HG03097 (cell line): Measurements from ENCODE around the gene TANC1.

ENCODE experiments used
- ATAC-seq: cut with Tn5 transposase; IDR thresholded peaks from one replicate; pipeline ENCODE4 v1.9.1; 2021; ENCODE audit not compliant: unreplicated experiment, low FRiP score

Gene TANC1

GRCh38 chr2:159209341-159210306 is 241.2 kb downstream of the TANC1 start:
- ATAC-seq = peak; percentile 73

DNA sequence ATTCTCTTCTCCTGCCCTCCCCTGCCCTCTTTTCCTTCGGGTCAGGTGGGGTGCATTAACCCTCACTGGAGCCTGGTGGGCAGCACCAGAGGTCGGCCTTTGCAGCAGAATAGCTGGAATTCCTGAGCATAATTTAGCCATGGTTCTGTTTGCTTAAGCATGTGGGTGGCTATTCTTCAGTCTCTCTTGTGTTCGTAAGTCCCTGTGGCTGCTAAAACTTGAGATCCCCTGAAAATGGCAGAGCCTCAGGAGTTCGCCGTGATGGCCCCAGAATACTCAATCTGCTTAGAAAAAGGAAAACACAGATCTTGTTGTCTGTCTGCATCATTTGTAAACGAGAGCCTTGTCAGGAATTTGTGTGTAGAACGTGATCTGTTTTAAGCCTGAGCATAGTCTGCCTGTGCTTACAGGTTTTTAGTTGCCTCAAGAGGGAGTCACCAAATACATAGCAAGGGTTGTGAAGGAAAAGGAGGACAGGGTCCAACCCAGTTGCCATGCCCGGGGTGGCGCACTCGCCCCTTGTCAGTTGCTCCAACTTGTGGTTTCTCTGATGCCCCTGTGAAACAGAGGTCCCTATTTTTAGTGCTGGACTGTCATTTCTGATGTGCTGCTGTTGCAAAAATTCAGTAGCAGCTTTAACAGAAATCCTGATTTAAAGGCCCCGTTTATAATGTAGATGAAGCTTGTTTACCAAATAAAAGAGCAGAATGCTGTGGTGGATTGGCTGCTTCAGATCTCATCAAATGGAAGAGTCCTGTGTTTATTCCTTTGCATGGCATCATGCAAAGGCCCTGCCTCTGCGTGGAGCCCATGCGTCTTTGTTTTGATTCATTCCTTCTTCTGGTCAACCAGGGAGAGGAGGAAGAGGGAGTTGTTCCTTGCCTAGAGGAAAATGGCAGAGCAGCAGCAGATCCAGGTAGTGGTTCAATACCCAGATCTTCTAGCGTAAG is 243.3 kb downstream of the TANC1 start:
- ATAC-seq = no peak

GRCh38 chr2:159213296-159213695 is 244.9 kb downstream of the TANC1 start:
- ATAC-seq = no peak

- ATAC-seq = no peak
These were observed 246.0 kb downstream of the TANC1 start for GRCh38 chr2:159214325-159214865.

DNA sequence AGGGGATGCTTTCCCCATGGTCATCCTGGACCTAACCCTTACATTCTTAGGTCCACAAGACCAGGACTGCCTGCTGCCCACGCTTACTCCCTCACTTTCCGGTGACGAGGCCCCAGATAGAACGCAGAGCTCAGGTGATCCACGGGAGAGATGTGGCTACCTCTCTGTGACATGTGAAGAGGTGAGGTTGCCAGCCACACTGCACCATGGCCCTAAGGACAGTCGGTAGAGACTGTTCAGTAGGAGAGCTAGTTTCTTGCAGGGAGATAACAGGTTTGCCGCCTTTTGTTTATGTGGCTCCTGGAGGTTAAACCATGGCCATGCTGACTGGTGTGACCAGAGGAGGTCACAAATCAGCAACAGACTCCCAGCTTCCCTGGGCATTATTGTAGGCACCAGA is 246.7 kb downstream of the TANC1 start:
- ATAC-seq = no peak

DNA sequence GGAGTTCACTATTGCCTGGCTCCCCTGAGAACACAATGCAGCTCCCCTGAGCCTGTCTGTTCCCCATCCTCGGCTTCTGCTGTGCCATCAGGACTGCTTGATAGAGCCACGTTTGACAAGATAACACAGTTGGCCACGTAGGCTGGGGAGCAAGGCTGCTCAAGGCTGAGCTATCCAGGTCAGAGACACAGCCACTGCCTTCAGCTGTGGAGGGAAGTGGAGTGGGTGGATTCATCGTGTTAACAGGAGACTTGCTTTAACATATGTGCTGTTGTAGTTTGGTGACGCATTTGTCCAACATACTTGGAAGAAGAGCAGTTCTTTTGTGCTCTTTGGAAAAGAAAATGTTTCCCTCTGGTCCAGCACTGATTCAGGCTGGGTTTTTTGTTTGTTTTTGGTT is 249.2 kb downstream of the TANC1 start:
- no peak for ATAC-seq

- ATAC-seq = no peak
These were observed 249.9 kb downstream of the TANC1 start for GRCh38 chr2:159218389-159218788.

- no peak for ATAC-seq
These were observed 251.1 kb downstream of the TANC1 start for GRCh38 chr2:159219394-159219998.

DNA sequence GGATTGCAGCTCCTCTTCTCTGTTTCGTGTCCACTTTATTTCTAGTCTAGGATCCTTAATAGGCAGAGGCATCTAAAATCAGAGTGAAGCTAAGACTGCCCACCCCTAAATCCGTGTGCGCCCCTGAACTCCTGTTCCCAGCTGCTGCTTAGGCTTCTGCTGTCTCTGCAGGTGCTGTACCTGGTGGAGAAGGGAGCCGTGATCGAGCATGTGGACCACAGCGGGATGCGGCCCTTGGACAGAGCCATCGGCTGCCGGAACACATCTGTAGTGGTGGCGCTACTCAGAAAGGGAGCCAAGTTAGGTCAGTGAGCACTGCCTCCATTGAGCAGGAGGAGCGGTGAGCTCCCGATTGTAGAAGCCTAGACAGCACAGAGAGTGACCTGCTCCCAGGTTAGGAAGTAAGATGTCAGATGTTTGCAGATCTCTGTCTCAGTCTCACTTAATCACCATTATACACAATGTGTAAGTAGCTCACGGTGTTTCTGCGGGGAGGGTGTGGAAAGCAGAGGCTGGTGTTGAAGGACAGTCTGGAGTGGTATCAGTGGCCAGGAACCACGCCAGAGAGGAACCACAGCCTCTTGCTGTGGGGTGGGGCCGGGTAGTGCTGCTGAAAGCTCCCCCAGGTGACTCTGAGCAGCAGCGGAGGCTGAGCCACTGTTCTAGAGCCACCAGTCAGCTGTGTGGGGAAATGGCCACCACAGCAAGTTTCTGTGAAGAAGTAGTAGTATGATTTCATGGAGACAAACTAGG is 255.8 kb downstream of the TANC1 start:
- no peak for ATAC-seq

GRCh38 chr2:159225025-159226016 is 256.9 kb downstream of the TANC1 start:
- ATAC-seq = no peak

DNA sequence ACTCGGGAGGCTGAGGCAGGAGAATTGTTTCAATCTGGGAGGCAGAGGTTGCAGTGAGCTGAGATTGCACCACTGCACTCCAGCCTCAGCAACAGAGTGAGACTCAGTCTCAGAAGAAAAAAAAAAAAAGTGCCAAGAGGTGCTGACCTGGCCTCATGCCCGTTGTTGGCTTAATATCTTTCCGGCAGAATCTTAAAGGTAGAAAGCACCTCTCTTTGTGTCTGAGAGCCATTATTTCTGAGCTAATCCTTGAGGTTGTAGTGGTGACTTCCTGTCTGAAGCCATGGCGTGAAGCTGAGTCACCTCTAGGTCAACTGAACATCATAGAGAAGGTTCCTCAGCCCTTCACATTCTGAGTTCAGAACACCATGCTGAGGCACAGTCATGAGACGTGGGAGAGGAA is 257.6 kb downstream of the TANC1 start:
- no peak for ATAC-seq

DNA sequence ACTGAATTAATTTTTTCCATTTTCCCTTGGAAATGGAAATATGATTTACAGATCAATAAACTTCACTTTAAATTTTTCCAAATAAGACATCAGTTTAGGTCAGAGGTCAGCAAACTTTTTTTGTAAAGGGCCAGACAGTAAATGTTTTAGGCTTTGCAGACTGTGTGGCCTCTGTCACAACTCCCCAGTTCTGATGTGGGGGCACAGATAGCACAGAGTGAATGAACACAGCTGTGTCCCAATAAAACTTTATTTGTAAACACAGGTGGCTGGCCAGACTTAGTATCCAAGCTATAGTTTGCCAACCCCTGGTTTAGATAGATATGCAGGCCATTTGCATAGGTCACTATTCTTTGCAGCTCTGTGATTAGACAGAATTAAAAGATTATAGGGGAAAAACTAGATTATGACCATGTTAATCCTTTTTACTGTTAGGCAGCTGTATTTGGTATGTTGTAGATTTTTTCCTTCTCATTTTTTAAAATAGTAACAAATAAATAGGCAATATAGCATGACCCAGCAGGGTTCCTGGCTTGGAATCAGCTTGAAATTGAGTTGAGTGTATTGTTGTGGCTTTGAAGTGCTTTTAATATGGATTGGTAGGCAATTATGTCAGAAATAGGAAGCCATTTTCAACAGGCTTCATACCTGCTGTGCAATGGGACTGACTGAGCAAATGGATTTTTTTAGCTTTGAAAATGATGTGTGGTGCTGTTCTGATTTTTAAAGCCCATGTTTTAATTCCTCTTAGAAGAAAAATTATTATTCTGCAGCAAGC is 258.4 kb downstream of the TANC1 start:
- no peak for ATAC-seq

GRCh38 chr2:159227467-159227866 is 259.0 kb downstream of the TANC1 start:
- no peak for ATAC-seq

DNA sequence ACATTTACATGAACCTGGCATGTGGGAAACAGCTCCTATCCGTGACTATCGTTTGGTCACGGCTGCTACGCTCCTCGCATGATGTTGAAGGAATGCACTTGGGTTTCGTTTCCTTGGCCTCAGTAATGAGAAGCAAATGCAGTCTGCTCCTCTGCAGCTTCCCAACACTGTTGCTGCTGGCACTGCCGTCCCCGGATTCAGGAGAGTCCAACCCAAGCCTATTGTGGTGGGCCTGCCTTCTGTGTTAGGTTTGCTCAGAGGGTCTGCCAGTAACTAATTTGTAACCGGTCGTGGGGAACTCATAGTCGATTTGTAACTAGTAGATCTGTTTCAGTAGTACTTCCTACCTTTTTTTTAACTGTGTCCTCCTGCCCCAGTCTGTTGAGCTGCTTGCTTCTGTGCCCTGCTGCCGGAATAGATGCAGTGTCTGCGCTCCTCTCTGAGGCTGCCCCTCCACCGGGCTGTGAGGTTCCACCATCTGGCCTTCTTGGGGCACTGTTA is 259.7 kb downstream of the TANC1 start:
- no peak for ATAC-seq

DNA sequence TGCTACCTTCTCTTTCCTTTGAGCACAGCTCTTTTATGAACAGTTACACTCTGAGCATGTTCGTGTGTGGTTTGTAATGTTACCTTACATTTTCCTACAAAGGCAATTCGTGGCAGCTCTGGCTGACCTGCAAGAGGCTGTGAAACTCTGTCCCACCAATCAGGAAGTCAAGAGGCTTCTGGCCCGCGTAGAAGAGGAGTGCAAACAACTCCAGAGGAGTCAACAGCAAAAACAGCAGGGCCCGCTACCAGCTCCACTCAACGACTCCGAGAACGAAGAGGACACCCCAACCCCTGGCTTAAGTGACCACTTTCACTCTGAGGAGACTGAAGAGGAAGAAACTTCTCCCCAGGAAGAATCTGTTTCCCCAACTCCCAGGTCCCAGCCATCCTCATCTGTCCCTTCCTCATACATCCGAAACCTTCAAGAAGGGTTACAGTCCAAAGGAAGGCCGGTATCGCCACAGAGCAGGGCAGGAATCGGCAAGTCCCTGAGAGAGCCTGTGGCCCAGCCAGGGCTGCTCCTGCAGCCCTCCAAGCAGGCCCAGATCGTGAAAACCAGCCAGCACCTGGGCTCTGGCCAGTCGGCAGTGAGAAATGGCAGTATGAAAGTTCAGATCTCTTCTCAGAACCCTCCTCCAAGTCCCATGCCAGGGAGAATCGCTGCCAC is 261.2 kb downstream of the TANC1 start:
- ATAC-seq = no peak

DNA sequence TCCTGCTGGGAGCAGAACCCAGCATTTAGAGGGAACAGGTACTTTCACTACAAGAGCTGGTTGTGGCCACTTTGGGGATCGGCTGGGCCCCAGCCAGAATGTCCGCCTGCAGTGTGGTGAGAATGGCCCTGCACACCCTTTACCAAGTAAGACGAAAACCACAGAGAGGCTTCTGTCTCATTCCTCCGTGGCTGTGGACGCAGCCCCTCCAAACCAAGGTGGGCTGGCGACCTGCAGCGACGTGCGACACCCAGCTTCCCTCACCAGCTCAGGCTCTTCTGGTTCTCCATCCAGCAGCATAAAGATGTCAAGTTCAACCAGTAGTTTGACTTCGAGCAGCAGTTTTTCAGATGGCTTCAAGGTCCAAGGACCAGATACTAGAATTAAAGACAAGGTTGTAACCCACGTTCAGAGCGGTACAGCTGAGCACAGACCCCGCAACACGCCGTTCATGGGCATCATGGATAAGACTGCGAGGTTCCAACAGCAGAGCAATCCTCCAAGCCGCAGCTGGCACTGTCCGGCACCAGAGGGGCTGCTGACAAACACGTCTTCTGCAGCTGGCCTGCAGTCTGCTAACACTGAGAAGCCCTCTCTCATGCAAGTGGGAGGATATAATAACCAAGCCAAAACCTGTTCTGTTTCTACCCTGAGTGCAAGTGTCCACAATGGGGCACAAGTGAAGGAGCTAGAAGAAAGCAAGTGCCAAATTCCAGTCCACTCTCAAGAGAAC is 261.9 kb downstream of the TANC1 start:
- no peak for ATAC-seq
